Fibroblast of lung (primary cell): ENCODE measurements around the gene MAP3K7. TPM values are rescaled to one million over a fixed set of nuclear protein-coding genes. Genes with fewer than 3 reads are reported as not detected.

Experiments
- DNase-seq, 2 donors: peaks; one replicate each; pipeline versions ENCODE4 v3.0.0 to v3.0.0-alpha.2; 2010; ENCODE audit warnings: low read depth in 2 of 2
- H2AFZ ChIP-seq: 2 replicates; pipeline ENCODE4 v1.5.1; 2012; ENCODE audit warnings: low read length, control low read depth, inconsistent platforms
- H3K27ac ChIP-seq: 2 replicates; pipeline ENCODE4 v1.5.1; 2011; ENCODE audit warnings: low read length, control low read depth; ENCODE audit not compliant: insufficient read depth
- H3K27me3 ChIP-seq: 2 replicates; pipeline ENCODE4 v1.5.1; 2011; ENCODE audit warnings: mild to moderate bottlenecking, low read length; ENCODE audit not compliant: control insufficient read depth, insufficient read depth
- H3K36me3 ChIP-seq: 2 replicates; pipeline ENCODE4 v1.5.1; 2011; ENCODE audit warnings: low read length; ENCODE audit not compliant: control insufficient read depth, insufficient read depth
- H3K4me1 ChIP-seq: 2 replicates; pipeline ENCODE4 v1.5.1; 2011; ENCODE audit warnings: low read length; ENCODE audit not compliant: control insufficient read depth, insufficient read depth; ENCODE audit errors: extremely low read depth
- H3K4me2 ChIP-seq: 2 replicates; pipeline ENCODE4 v1.5.1; 2011; ENCODE audit warnings: low read length, control low read depth; ENCODE audit not compliant: insufficient read depth; ENCODE audit errors: extremely low read depth
- H3K4me3 ChIP-seq, 4 experiments: fragments of 200-600 bp in 1 of 4; sonication (generic) in 1 of 4; replicated peaks in 1 of 4; 2 replicates each; pipeline ENCODE4 v1.5.1; 2011 to 2016; ENCODE audit warnings: low read length in 4 of 4, low read depth in 3 of 4, mild to moderate bottlenecking in 3 of 4, control low read depth in 2 of 4, inconsistent platforms in 1 of 4, mixed read lengths in 1 of 4; ENCODE audit not compliant: insufficient read depth in 1 of 4; ENCODE audit errors: control extremely low read depth in 1 of 4
- H3K79me2 ChIP-seq: 2 replicates; pipeline ENCODE4 v1.5.1; 2012; ENCODE audit warnings: mild to moderate bottlenecking, low read length, inconsistent platforms; ENCODE audit not compliant: control insufficient read depth, insufficient read depth
- H3K9ac ChIP-seq: 2 replicates; pipeline ENCODE4 v1.5.1; 2011; ENCODE audit warnings: mild to moderate bottlenecking, low read length, control low read depth; ENCODE audit not compliant: insufficient read depth
- H3K9me3 ChIP-seq: 2 replicates; pipeline ENCODE4 v1.5.1; 2012; ENCODE audit warnings: low read depth, low read length; ENCODE audit not compliant: control insufficient read depth, insufficient read depth
- H4K20me1 ChIP-seq: 2 replicates; pipeline ENCODE4 v1.5.1; 2011; ENCODE audit warnings: low read length; ENCODE audit not compliant: control insufficient read depth, insufficient read depth; ENCODE audit errors: extremely low read depth
- EZH2 ChIP-seq: IDR thresholded peaks from 2 replicates; pipeline ENCODE4 v1.5.1; 2012; ENCODE audit warnings: low read length, control low read depth, mild to moderate bottlenecking; ENCODE audit errors: missing control alignments
- polyA plus RNA-seq, 2 donors: library from polyadenylated mRNA; depleted of rRNA in 1 of 2; stranded (reverse) in 1 of 2; unstranded in 1 of 2; fragments of >200 nt; gene quantifications; 2 replicates each; pipeline ENCODE4 v1.2.1, GENCODE V29; 2011 to 2012; ENCODE audit warnings: missing spikeins in 1 of 2
- total RNA-seq: library from RNA; depleted of rRNA; stranded (reverse); fragments of >200 nt; gene quantifications from 2 replicates; pipeline ENCODE4 v1.2.1, GENCODE V29; 2014
- TF ChIP-seq, protein P1 (sequence below), 2 donors: IDR thresholded peaks in 1 of 2; conservative IDR thresholded peaks in 1 of 2; 1 replicate in 1 of 2; 2 replicates in 1 of 2; pipeline ENCODE4 v1.5.1; 2011 to 2012; ENCODE audit warnings: low read length in 2 of 2, control low read depth in 1 of 2, inconsistent platforms in 1 of 2, low read depth in 1 of 2, mild to moderate bottlenecking in 1 of 2

MAP3K7 gene
- total and polyA plus RNA-seq, 2 donors (not counting 1 experiment from before 2014, with no cell fraction given) = 35.5 to 48.6 TPM

DNA sequence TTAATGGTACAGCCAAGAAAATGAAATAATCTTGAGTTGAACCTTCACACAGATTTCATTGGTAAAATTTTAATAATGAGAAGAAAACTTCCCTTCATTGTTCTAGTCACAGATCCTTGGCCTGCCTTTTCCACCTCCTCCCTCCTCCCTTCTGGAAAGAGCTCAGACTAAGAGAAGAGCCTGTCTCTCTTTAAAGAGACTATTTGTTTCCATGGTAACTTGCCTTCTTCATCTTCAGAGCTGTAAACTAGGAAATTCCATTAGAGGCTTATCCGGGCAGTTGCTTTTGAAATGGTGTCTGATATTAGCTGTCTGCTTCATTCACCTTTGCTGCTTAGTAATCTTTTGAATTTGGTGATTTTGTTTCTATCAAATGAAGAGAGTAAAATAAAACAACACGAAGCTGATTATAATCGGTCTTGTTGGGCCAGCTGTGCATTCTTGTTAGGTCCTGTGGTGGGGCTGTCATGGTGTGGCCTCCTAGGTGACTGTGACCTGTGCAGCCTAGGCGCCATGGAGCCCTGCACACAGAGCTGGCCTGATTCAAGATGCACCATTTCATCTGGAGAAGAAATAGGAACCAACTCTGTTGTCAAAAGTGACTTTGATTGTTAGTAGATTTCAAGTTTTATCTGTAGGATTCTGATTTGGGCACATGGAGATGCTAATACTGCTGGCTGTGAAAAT is 96.7 kb downstream of the MAP3K7 start:
- no peak overlapping the region for H3K27ac ChIP-seq
- H3K27me3 ChIP-seq = no peaks in the 10 kb centered on the region
- no peaks in the 10 kb centered on the region for H3K9me3 ChIP-seq
- no peaks in the 10 kb centered on the region for H3K79me2 ChIP-seq
- H3K9ac ChIP-seq = no peak overlapping the region
- H3K36me3 ChIP-seq = no peaks in the 10 kb centered on the region
- DNase-seq = no peak
- no peaks in the 10 kb centered on the region for H4K20me1 ChIP-seq
- H3K4me1 ChIP-seq = no peaks in the 10 kb centered on the region
- no peak overlapping the region for H2AFZ ChIP-seq
- no peak overlapping the region for H3K4me3 ChIP-seq
- no peak overlapping the region for H3K4me2 ChIP-seq
- TF ChIP-seq, protein P1, sequence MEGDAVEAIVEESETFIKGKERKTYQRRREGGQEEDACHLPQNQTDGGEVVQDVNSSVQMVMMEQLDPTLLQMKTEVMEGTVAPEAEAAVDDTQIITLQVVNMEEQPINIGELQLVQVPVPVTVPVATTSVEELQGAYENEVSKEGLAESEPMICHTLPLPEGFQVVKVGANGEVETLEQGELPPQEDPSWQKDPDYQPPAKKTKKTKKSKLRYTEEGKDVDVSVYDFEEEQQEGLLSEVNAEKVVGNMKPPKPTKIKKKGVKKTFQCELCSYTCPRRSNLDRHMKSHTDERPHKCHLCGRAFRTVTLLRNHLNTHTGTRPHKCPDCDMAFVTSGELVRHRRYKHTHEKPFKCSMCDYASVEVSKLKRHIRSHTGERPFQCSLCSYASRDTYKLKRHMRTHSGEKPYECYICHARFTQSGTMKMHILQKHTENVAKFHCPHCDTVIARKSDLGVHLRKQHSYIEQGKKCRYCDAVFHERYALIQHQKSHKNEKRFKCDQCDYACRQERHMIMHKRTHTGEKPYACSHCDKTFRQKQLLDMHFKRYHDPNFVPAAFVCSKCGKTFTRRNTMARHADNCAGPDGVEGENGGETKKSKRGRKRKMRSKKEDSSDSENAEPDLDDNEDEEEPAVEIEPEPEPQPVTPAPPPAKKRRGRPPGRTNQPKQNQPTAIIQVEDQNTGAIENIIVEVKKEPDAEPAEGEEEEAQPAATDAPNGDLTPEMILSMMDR (conservative IDR thresholded peaks at IDR 0.05 in 1 of 2, IDR thresholded peaks at IDR 0.05 in 1 of 2; ENCODE audit: low read depth in 1 of 2, low read length in 2 of 2) = no peak
- no peak for TF ChIP-seq EZH2

GRCh38 chr6:90488816-90489215 is 98.1 kb downstream of the MAP3K7 start:
- Histone ChIP-seq H3K9me3 (no peaks in the 10 kb centered on the region), H3K9ac (no peak overlapping the region), H2AFZ (no peak overlapping the region), H3K36me3 (no peaks in the 10 kb centered on the region), H3K4me1 (no peaks in the 10 kb centered on the region), H3K4me2 (no peak overlapping the region), H3K27me3 (no peaks in the 10 kb centered on the region), H4K20me1 (no peaks in the 10 kb centered on the region), H3K27ac (no peak overlapping the region), H3K4me3 (no peak overlapping the region), H3K79me2 (no peaks in the 10 kb centered on the region)
- no peak for DNase-seq
- TF ChIP-seq, protein P1 (conservative IDR thresholded peaks at IDR 0.05 in 1 of 2, IDR thresholded peaks at IDR 0.05 in 1 of 2; ENCODE audit: low read depth in 1 of 2, low read length in 2 of 2) = no peak
- TF ChIP-seq EZH2 = no peak

- H2AFZ ChIP-seq = no peak overlapping the region
- no peak overlapping the region for H3K4me2 ChIP-seq
- no peak overlapping the region for H3K27ac ChIP-seq
- no peaks in the 10 kb centered on the region for H3K9me3 ChIP-seq
- TF ChIP-seq EZH2 = no peak
- TF ChIP-seq, protein P1 (conservative IDR thresholded peaks at IDR 0.05 in 1 of 2, IDR thresholded peaks at IDR 0.05 in 1 of 2; ENCODE audit: low read depth in 1 of 2, low read length in 2 of 2) = no peak
- no peaks in the 10 kb centered on the region for H3K36me3 ChIP-seq
- H3K4me1 ChIP-seq = no peaks in the 10 kb centered on the region
- no peak overlapping the region for H3K4me3 ChIP-seq
- no peak overlapping the region for H3K9ac ChIP-seq
- H4K20me1 ChIP-seq = no peaks in the 10 kb centered on the region
- no peaks in the 10 kb centered on the region for H3K27me3 ChIP-seq
- DNase-seq = no peak
- H3K79me2 ChIP-seq = no peaks in the 10 kb centered on the region
Observed at GRCh38 chr6:90485635-90486277, 101.1 kb downstream of the MAP3K7 start.
